ENCODE measurements around the gene RALGPS2.

RALGPS2 gene

GRCh38 chr1:178959543-178960460 is 234.8 kb downstream of the RALGPS2 start:
- Histone ChIP-seq H2BK120ac (ENCODE audit: low read depth, low read length) (no peak overlapping the region), H2AK5ac (ENCODE audit: low read depth, low read length) (no peak overlapping the region), H4K8ac (ENCODE audit: low read depth, low read length) (no peak overlapping the region), H3K79me1 (ENCODE audit: low read depth, low read length) (no peaks in the 10 kb centered on the region), H3K9ac (ENCODE audit: low read depth, low read length, poor library complexity) (no peak overlapping the region), H2BK5ac (ENCODE audit: low read length) (no peak overlapping the region), H3K36me3 (replicated peaks in 1 of 2; ENCODE audit: control insufficient read depth in 2 of 2, insufficient read depth in 2 of 2, low read length in 2 of 2) (no peaks in the 10 kb centered on the region), H3K4me2 (ENCODE audit: insufficient read depth, low read length, poor library complexity, severe bottlenecking) (no peak overlapping the region), H4K91ac (ENCODE audit: low read depth, low read length, poor library complexity) (no peak overlapping the region), H2BK12ac (ENCODE audit: low read length) (no peak overlapping the region), H3K23ac (ENCODE audit: low read depth, low read length, poor library complexity) (peak overlapping the region; percentile 9), H3K4ac (ENCODE audit: low read length) (no peak overlapping the region), H3K27ac (replicated peaks; ENCODE audit: low read length) (no peak overlapping the region), H3K18ac (ENCODE audit: low read length) (no peak overlapping the region), H3K4me3 (ENCODE audit: low read length in 2 of 2) (no peak overlapping the region), H3K4me1 (ENCODE audit: control insufficient read depth in 2 of 2, insufficient read depth in 1 of 2, low read depth in 1 of 2, low read length in 2 of 2) (no peaks in the 10 kb centered on the region), H2BK15ac (ENCODE audit: low read length) (no peak overlapping the region), H3K27me3 (ENCODE audit: control insufficient read depth in 3 of 3, insufficient read depth in 3 of 3, low read depth in 1 of 3, low read length in 3 of 3) (no peaks in the 10 kb centered on the region), H3K14ac (ENCODE audit: low read length) (no peak overlapping the region), H2AFZ (ENCODE audit: low read length) (no peak overlapping the region), H3K9me3 (replicated peaks in 1 of 2; ENCODE audit: control insufficient read depth in 2 of 2, insufficient read depth in 1 of 2, low read depth in 1 of 2, low read length in 2 of 2) (no peaks in the 10 kb centered on the region)
- no peak for DNase-seq (ENCODE audit: low spot score)
- WGBS, 2 donors (ENCODE audit: extremely low coverage in 2 of 2, insufficient read length in 2 of 2, insufficient replicate concordance in 1 of 2) = no CpG with 5 or more reads among the region's 17 CpGs

GRCh38 chr1:178960482-178961240 is 235.6 kb downstream of the RALGPS2 start:
- H3K18ac ChIP-seq (ENCODE audit: low read length) = no peak overlapping the region
- H2BK15ac ChIP-seq (ENCODE audit: low read length) = no peak overlapping the region
- H3K36me3 ChIP-seq (replicated peaks in 1 of 2; ENCODE audit: control insufficient read depth in 2 of 2, insufficient read depth in 2 of 2, low read length in 2 of 2) = no peaks in the 10 kb centered on the region
- no peaks in the 10 kb centered on the region for H3K4me1 ChIP-seq (ENCODE audit: control insufficient read depth in 2 of 2, insufficient read depth in 1 of 2, low read depth in 1 of 2, low read length in 2 of 2)
- H3K9ac ChIP-seq (ENCODE audit: low read depth, low read length, poor library complexity) = no peak overlapping the region
- no peak overlapping the region for H4K91ac ChIP-seq (ENCODE audit: low read depth, low read length, poor library complexity)
- no peaks in the 10 kb centered on the region for H3K79me1 ChIP-seq (ENCODE audit: low read depth, low read length)
- H3K4ac ChIP-seq (ENCODE audit: low read length) = no peak overlapping the region
- H2BK5ac ChIP-seq (ENCODE audit: low read length) = no peak overlapping the region
- no peaks in the 10 kb centered on the region for H3K27me3 ChIP-seq (ENCODE audit: control insufficient read depth in 3 of 3, insufficient read depth in 3 of 3, low read depth in 1 of 3, low read length in 3 of 3)
- H3K4me2 ChIP-seq (ENCODE audit: insufficient read depth, low read length, poor library complexity, severe bottlenecking) = no peak overlapping the region
- no peak overlapping the region for H3K4me3 ChIP-seq (ENCODE audit: low read length in 2 of 2)
- no peak overlapping the region for H3K23ac ChIP-seq (ENCODE audit: low read depth, low read length, poor library complexity)
- no CpG with 5 or more reads among the region's 9 CpGs for WGBS, 2 donors (ENCODE audit: extremely low coverage in 2 of 2, insufficient read length in 2 of 2, insufficient replicate concordance in 1 of 2)
- no peak overlapping the region for H4K8ac ChIP-seq (ENCODE audit: low read depth, low read length)
- H3K27ac ChIP-seq (replicated peaks; ENCODE audit: low read length) = no peak overlapping the region
- no peak overlapping the region for H2BK12ac ChIP-seq (ENCODE audit: low read length)
- H2AFZ ChIP-seq (ENCODE audit: low read length) = no peak overlapping the region
- H2BK120ac ChIP-seq (ENCODE audit: low read depth, low read length) = no peak overlapping the region
- H3K9me3 ChIP-seq (replicated peaks in 1 of 2; ENCODE audit: control insufficient read depth in 2 of 2, insufficient read depth in 1 of 2, low read depth in 1 of 2, low read length in 2 of 2) = no peaks in the 10 kb centered on the region
- H2AK5ac ChIP-seq (ENCODE audit: low read depth, low read length) = no peak overlapping the region
- H3K14ac ChIP-seq (ENCODE audit: low read length) = no peak overlapping the region
- DNase-seq (ENCODE audit: low spot score) = no peak

GRCh38 chr1:178961331-178961730 is 236.3 kb downstream of the RALGPS2 start:
- Histone ChIP-seq H4K8ac (ENCODE audit: low read depth, low read length) (no peak overlapping the region), H2BK12ac (ENCODE audit: low read length) (no peak overlapping the region), H3K79me1 (ENCODE audit: low read depth, low read length) (no peaks in the 10 kb centered on the region), H3K4ac (ENCODE audit: low read length) (no peak overlapping the region), H3K14ac (ENCODE audit: low read length) (no peak overlapping the region), H3K27ac (replicated peaks; ENCODE audit: low read length) (no peak overlapping the region), H4K91ac (ENCODE audit: low read depth, low read length, poor library complexity) (no peak overlapping the region), H2AK5ac (ENCODE audit: low read depth, low read length) (no peak overlapping the region), H3K4me1 (ENCODE audit: control insufficient read depth in 2 of 2, insufficient read depth in 1 of 2, low read depth in 1 of 2, low read length in 2 of 2) (no peaks in the 10 kb centered on the region), H3K9ac (ENCODE audit: low read depth, low read length, poor library complexity) (no peak overlapping the region), H3K18ac (ENCODE audit: low read length) (peak overlapping the region; percentile 44), H3K27me3 (ENCODE audit: control insufficient read depth in 3 of 3, insufficient read depth in 3 of 3, low read depth in 1 of 3, low read length in 3 of 3) (no peaks in the 10 kb centered on the region), H2BK15ac (ENCODE audit: low read length) (no peak overlapping the region), H3K23ac (ENCODE audit: low read depth, low read length, poor library complexity) (no peak overlapping the region), H3K4me3 (ENCODE audit: low read length in 2 of 2) (peak overlapping the region in 1 of 2 donors; percentile 47), H3K36me3 (replicated peaks in 1 of 2; ENCODE audit: control insufficient read depth in 2 of 2, insufficient read depth in 2 of 2, low read length in 2 of 2) (no peaks in the 10 kb centered on the region), H3K9me3 (replicated peaks in 1 of 2; ENCODE audit: control insufficient read depth in 2 of 2, insufficient read depth in 1 of 2, low read depth in 1 of 2, low read length in 2 of 2) (no peaks in the 10 kb centered on the region), H2BK5ac (ENCODE audit: low read length) (no peak overlapping the region), H3K4me2 (ENCODE audit: insufficient read depth, low read length, poor library complexity, severe bottlenecking) (no peak overlapping the region), H2BK120ac (ENCODE audit: low read depth, low read length) (peak overlapping the region; percentile 56), H2AFZ (ENCODE audit: low read length) (no peak overlapping the region)
- no CpG with 5 or more reads among the region's 4 CpGs for WGBS, 2 donors (ENCODE audit: extremely low coverage in 2 of 2, insufficient read length in 2 of 2, insufficient replicate concordance in 1 of 2)
- no peak for DNase-seq (ENCODE audit: low spot score)

- H3K4me1 ChIP-seq (ENCODE audit: control insufficient read depth in 2 of 2, insufficient read depth in 1 of 2, low read depth in 1 of 2, low read length in 2 of 2) = no peaks in the 10 kb centered on the region
- DNase-seq (ENCODE audit: low spot score) = no peak
- no peak overlapping the region for H2AFZ ChIP-seq (ENCODE audit: low read length)
- no peak overlapping the region for H3K23ac ChIP-seq (ENCODE audit: low read depth, low read length, poor library complexity)
- no peak overlapping the region for H3K4me3 ChIP-seq (ENCODE audit: low read length in 2 of 2)
- H3K9me3 ChIP-seq (replicated peaks in 1 of 2; ENCODE audit: control insufficient read depth in 2 of 2, insufficient read depth in 1 of 2, low read depth in 1 of 2, low read length in 2 of 2) = no peaks in the 10 kb centered on the region
- H3K4ac ChIP-seq (ENCODE audit: low read length) = no peak overlapping the region
- H3K36me3 ChIP-seq (replicated peaks in 1 of 2; ENCODE audit: control insufficient read depth in 2 of 2, insufficient read depth in 2 of 2, low read length in 2 of 2) = no peaks in the 10 kb centered on the region
- H3K18ac ChIP-seq (ENCODE audit: low read length) = no peak overlapping the region
- no peak overlapping the region for H3K14ac ChIP-seq (ENCODE audit: low read length)
- H2AK5ac ChIP-seq (ENCODE audit: low read depth, low read length) = no peak overlapping the region
- H2BK15ac ChIP-seq (ENCODE audit: low read length) = no peak overlapping the region
- no peaks in the 10 kb centered on the region for H3K27me3 ChIP-seq (ENCODE audit: control insufficient read depth in 3 of 3, insufficient read depth in 3 of 3, low read depth in 1 of 3, low read length in 3 of 3)
- H4K8ac ChIP-seq (ENCODE audit: low read depth, low read length) = no peak overlapping the region
- no peak overlapping the region for H2BK120ac ChIP-seq (ENCODE audit: low read depth, low read length)
- no peak overlapping the region for H4K91ac ChIP-seq (ENCODE audit: low read depth, low read length, poor library complexity)
- no peak overlapping the region for H3K27ac ChIP-seq (replicated peaks; ENCODE audit: low read length)
- no peak overlapping the region for H2BK12ac ChIP-seq (ENCODE audit: low read length)
- no peak overlapping the region for H2BK5ac ChIP-seq (ENCODE audit: low read length)
- H3K79me1 ChIP-seq (ENCODE audit: low read depth, low read length) = no peaks in the 10 kb centered on the region
- H3K9ac ChIP-seq (ENCODE audit: low read depth, low read length, poor library complexity) = no peak overlapping the region
- H3K4me2 ChIP-seq (ENCODE audit: insufficient read depth, low read length, poor library complexity, severe bottlenecking) = no peak overlapping the region
- WGBS, 2 donors (ENCODE audit: extremely low coverage in 2 of 2, insufficient read length in 2 of 2, insufficient replicate concordance in 1 of 2) = no CpG with 5 or more reads among the region's 3 CpGs
Observed at GRCh38 chr1:178961868-178962267, 236.8 kb downstream of the RALGPS2 start.
